GM18873 (cell line): Measurements from ENCODE around the gene ZNF543.

Source experiments
- ATAC-seq: cut with Tn5 transposase; IDR thresholded peaks from one replicate; pipeline ENCODE4 v1.9.1; 2021; ENCODE audit warnings: mild to moderate bottlenecking, moderate library complexity, moderate number of reproducible peaks; ENCODE audit not compliant: unreplicated experiment, low FRiP score

Gene ZNF543

GRCh38 chr19:57377498-57378146 lies 57.4 kb downstream of the ZNF543 start:
- ATAC-seq: no peak
